Fibroblast of pulmonary artery (primary cell): Measurements from ENCODE around the gene IRF2BPL.

ENCODE experiments used
- DNase-seq: peaks from one replicate; pipeline ENCODE4 v3.0.0-alpha.2; 2010; ENCODE audit warnings: low read depth
- H3K4me3 ChIP-seq: replicated peaks from 2 replicates; pipeline ENCODE4 v1.5.1; 2011; ENCODE audit warnings: low read depth, mild to moderate bottlenecking, control low read depth, low read length, moderate library complexity
- CTCF ChIP-seq: IDR thresholded peaks from 2 replicates; pipeline ENCODE4 v1.5.1; 2011; ENCODE audit warnings: mild to moderate bottlenecking, control low read depth, low read length, inconsistent platforms; ENCODE audit errors: missing control alignments

The IRF2BPL gene

GRCh38 chr14:77062261-77062660, 33.8 kb upstream of the IRF2BPL start:
- DNase-seq, result no peak
- no peak overlapping the region for H3K4me3 ChIP-seq
- no peak for TF ChIP-seq CTCF

- no peak for TF ChIP-seq CTCF
- no peak for DNase-seq
- H3K4me3 ChIP-seq, result no peak overlapping the region
These were observed 33.2 kb upstream of the IRF2BPL start for GRCh38 chr14:77061630-77062257.

DNA sequence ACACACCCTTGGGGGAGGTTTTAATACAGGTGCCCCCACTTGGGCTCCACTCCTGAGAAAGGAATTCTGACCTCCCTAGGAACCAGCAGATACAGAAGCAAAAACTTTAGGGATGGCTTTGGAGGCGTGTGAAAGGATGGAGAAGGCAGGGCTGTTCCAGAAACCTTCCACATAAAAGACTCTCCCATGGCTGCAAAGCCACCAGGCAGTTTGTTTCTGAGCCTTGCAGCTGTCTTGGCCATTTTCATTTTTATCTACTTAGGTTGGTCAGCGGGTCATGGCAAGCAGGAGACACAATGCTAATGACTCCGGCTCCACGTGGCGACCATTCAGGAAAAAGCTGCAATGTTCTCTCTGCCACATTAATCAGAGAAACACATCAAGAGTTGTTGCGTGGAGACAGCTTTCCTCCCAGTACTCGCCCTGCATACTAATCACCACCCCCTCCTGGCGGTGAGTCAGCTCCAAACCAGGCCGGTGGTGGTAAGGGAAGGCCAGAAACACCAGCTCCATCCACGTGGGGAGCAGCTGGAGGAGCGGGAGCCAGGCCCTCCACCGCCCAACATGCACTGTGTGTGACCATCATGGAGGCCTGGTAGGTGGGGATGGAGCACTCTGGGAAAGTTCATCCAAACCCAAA, 30.9 kb upstream of the IRF2BPL start:
- TF ChIP-seq CTCF, result peak; percentile 42
- peak; percentile 89 for DNase-seq
- no peak overlapping the region for H3K4me3 ChIP-seq

- no peak overlapping the region for H3K4me3 ChIP-seq
- TF ChIP-seq CTCF, result no peak
- DNase-seq, result no peak
These were observed 30.3 kb upstream of the IRF2BPL start for GRCh38 chr14:77058785-77059184.

GRCh38 chr14:77058117-77058516, 29.6 kb upstream of the IRF2BPL start:
- no peak for TF ChIP-seq CTCF
- no peak for DNase-seq
- no peak overlapping the region for H3K4me3 ChIP-seq

GRCh38 chr14:77055981-77056380, 27.5 kb upstream of the IRF2BPL start:
- TF ChIP-seq CTCF, result no peak
- DNase-seq, result no peak
- H3K4me3 ChIP-seq, result no peak overlapping the region

- DNase-seq, result no peak
- TF ChIP-seq CTCF, result no peak
- no peak overlapping the region for H3K4me3 ChIP-seq
These were observed 26.8 kb upstream of the IRF2BPL start for GRCh38 chr14:77055306-77055705.
